GM23338 (cell line): ENCODE measurements around the gene IL24. TPM values are rescaled to one million over a fixed set of nuclear protein-coding genes. Genes with fewer than 3 reads are reported as not detected.

Experiments used
- ATAC-seq: fragments of 200-7000 bp; cut with Tn5 transposase; 3 replicates; pipeline ENCODE4 v1.9.1; 2020
- DNase-seq: peaks from one replicate; pipeline ENCODE4 v3.0.0-alpha.2; 2015; ENCODE audit warnings: low spot score
- H2AFZ ChIP-seq: fragments of 200-600 bp; sonication (generic); 2 replicates; pipeline ENCODE4 v1.8.0; 2016; ENCODE audit warnings: antibody characterized with exemption, mild to moderate bottlenecking, moderate library complexity
- H3F3A ChIP-seq: fragments of 200-600 bp; sonication (generic); replicated peaks from 2 replicates; pipeline ENCODE4 v1.8.0; 2017; ENCODE audit warnings: antibody characterized with exemption, mixed run types, low read depth
- H3K27ac ChIP-seq: fragments of 200-600 bp; sonication (generic); 2 replicates; pipeline ENCODE4 v1.6.1; 2016; ENCODE audit warnings: low read depth
- H3K27me3 ChIP-seq: fragments of 200-600 bp; sonication (generic); 2 replicates; pipeline ENCODE4 v1.8.0; 2016; ENCODE audit warnings: mild to moderate bottlenecking, mixed run types, moderate library complexity; ENCODE audit not compliant: insufficient read depth
- H3K36me3 ChIP-seq: fragments of 200-600 bp; sonication (generic); 2 replicates; pipeline ENCODE4 v1.8.0; 2016; ENCODE audit warnings: mild to moderate bottlenecking; ENCODE audit not compliant: insufficient read depth
- H3K4me1 ChIP-seq: fragments of 200-600 bp; sonication (generic); 2 replicates; pipeline ENCODE4 v1.8.0; 2016; ENCODE audit warnings: mild to moderate bottlenecking, moderate library complexity; ENCODE audit not compliant: insufficient read depth
- H3K4me2 ChIP-seq: fragments of 200-600 bp; sonication (generic); 2 replicates; pipeline ENCODE4 v1.7.1; 2017; ENCODE audit warnings: mixed run types
- H3K4me3 ChIP-seq: fragments of 200-600 bp; sonication (generic); 2 replicates; pipeline ENCODE4 v1.6.1; 2016; ENCODE audit warnings: mixed run types
- H3K79me2 ChIP-seq: fragments of 200-600 bp; sonication (generic); replicated peaks from 2 replicates; pipeline ENCODE4 v1.8.0; 2017; ENCODE audit warnings: mild to moderate bottlenecking; ENCODE audit not compliant: insufficient read depth
- H3K9me2 ChIP-seq: fragments of 200-600 bp; sonication (generic); 2 replicates; pipeline ENCODE4 v1.8.0; 2017; ENCODE audit not compliant: insufficient read depth
- H4K20me1 ChIP-seq: fragments of 200-600 bp; sonication (generic); replicated peaks from 2 replicates; pipeline ENCODE4 v1.8.0; 2017; ENCODE audit warnings: mild to moderate bottlenecking; ENCODE audit not compliant: insufficient read depth
- H3K27ac Mint-ChIP-seq: 2 replicates; pipeline ENCODE4 v1.8.0; 2020; ENCODE audit warnings: inconsistent platforms, mild to moderate bottlenecking, moderate library complexity, mixed read lengths
- H3K27me3 Mint-ChIP-seq: 3 replicates; pipeline ENCODE4 v1.8.0; 2022; ENCODE audit warnings: low read depth, mild to moderate bottlenecking, moderate library complexity, mixed read lengths, inconsistent platforms; ENCODE audit not compliant: insufficient read depth, poor library complexity
- H3K36me3 Mint-ChIP-seq: 3 replicates; pipeline ENCODE4 v1.8.0; 2021; ENCODE audit warnings: low read depth, mild to moderate bottlenecking, inconsistent platforms, moderate library complexity, mixed read lengths
- H3K4me1 Mint-ChIP-seq: 3 replicates; pipeline ENCODE4 v1.8.0; 2020; ENCODE audit warnings: mild to moderate bottlenecking, inconsistent platforms, mixed read lengths
- H3K4me3 Mint-ChIP-seq: 3 replicates; pipeline ENCODE4 v1.8.0; 2021; ENCODE audit warnings: moderate library complexity, mild to moderate bottlenecking, inconsistent platforms, mixed read lengths
- H3K9me3 Mint-ChIP-seq: 3 replicates; pipeline ENCODE4 v1.8.0; 2020; ENCODE audit warnings: moderate library complexity, mild to moderate bottlenecking, inconsistent platforms, mixed read lengths
- CREB1 ChIP-seq: fragments of 250-450 bp; sonication (Bioruptor Pico); IDR thresholded peaks from 2 replicates; pipeline ENCODE4 v1.5.0; 2020; ENCODE audit warnings: low read depth, mild to moderate bottlenecking, moderate library complexity
- CTCF ChIP-seq, 2 experiments: fragments of 200-600 bp in 1 of 2; sonication (generic) in 1 of 2; conservative IDR thresholded peaks; 2 replicates each; pipeline versions ENCODE4 v1.5.1 to v1.6.1; 2016 to 2017; ENCODE audit warnings: antibody characterized with exemption in 2 of 2, low read depth in 2 of 2, mild to moderate bottlenecking in 2 of 2, moderate library complexity in 1 of 2
- ETS1 ChIP-seq: IDR thresholded peaks from 2 replicates; pipeline ENCODE4 v1.6.1; 2016; ENCODE audit warnings: antibody characterized with exemption
- EZH2 ChIP-seq: fragments of 200-600 bp; sonication (generic); IDR thresholded peaks from one replicate; pipeline ENCODE4 v1.8.0; 2017; ENCODE audit warnings: antibody characterized with exemption, mild to moderate bottlenecking, low read depth; ENCODE audit not compliant: unreplicated experiment
- EZH2phosphoT487 ChIP-seq: fragments of 200-600 bp; sonication (generic); IDR thresholded peaks from one replicate; pipeline ENCODE4 v1.8.1; 2018; ENCODE audit warnings: antibody characterized with exemption; ENCODE audit not compliant: unreplicated experiment
- JUNB ChIP-seq: IDR thresholded peaks from one replicate; pipeline ENCODE4 v1.6.1; 2016; ENCODE audit warnings: antibody characterized with exemption; ENCODE audit not compliant: unreplicated experiment
- NANOG ChIP-seq: IDR thresholded peaks from 2 replicates; pipeline ENCODE4 v1.6.1; 2016; ENCODE audit warnings: antibody characterized with exemption, borderline replicate concordance
- POLR2AphosphoS5 ChIP-seq: IDR thresholded peaks from 2 replicates; pipeline ENCODE4 v1.6.1; 2016; ENCODE audit warnings: antibody characterized with exemption, low read depth
- STAT1 ChIP-seq: IDR thresholded peaks from one replicate; pipeline ENCODE4 v1.6.1; 2016; ENCODE audit warnings: antibody characterized with exemption; ENCODE audit not compliant: unreplicated experiment
- ZNF114 ChIP-seq: fragments of 250-450 bp; sonication (Bioruptor Pico); IDR thresholded peaks from 2 replicates; pipeline ENCODE4 v1.5.0; 2020; ENCODE audit warnings: mild to moderate bottlenecking, moderate library complexity
- ZNF331 ChIP-seq: fragments of 250-450 bp; sonication (Bioruptor Pico); IDR thresholded peaks from 2 replicates; pipeline ENCODE4 v1.5.0; 2020; ENCODE audit warnings: low read depth, mild to moderate bottlenecking, moderate library complexity
- polyA plus RNA-seq: library from polyadenylated mRNA; unstranded; fragments of >200 nt; fragmentation: Nextera tagmentation; extraction: Ambion mirVana; gene quantifications from 2 replicates; pipeline ENCODE4 v1.2.1, GENCODE V29; 2016
- total RNA-seq: library from RNA; depleted of rRNA; stranded (reverse); fragments of >200 nt; shearing (Covaris generic); gene quantifications from 2 replicates; pipeline ENCODE4 v1.2.3, GENCODE V29; 2014
- TF ChIP-seq, protein P1 (sequence below): IDR thresholded peaks from one replicate; pipeline ENCODE4 v1.6.1; 2018; ENCODE audit warnings: antibody characterized with exemption; ENCODE audit not compliant: unreplicated experiment
- TF ChIP-seq, protein P2 (sequence below): fragments of 250-450 bp; sonication (Bioruptor Pico); IDR thresholded peaks from 2 replicates; pipeline ENCODE4 v1.5.0; 2020; ENCODE audit warnings: mild to moderate bottlenecking, moderate library complexity

Gene IL24
- total and polyA plus RNA-seq, 2 experiments from 2014 or later, result not detected

GRCh38 chr1:206926286-206926685, 29.0 kb downstream of the IL24 start:
- Histone ChIP-seq H3K4me1 (no peaks in the 10 kb centered on the region), H4K20me1 (no peaks in the 10 kb centered on the region), H2AFZ (no peak overlapping the region), H3K36me3 (no peaks in the 10 kb centered on the region), H3K27me3 (no peaks in the 10 kb centered on the region), H3K79me2 (no peaks in the 10 kb centered on the region), H3K4me2 (no peak overlapping the region), H3K27ac (no peak overlapping the region), H3K4me3 (no peak overlapping the region), H3F3A (no peaks in the 10 kb centered on the region), H3K9me2 (no peaks in the 10 kb centered on the region)
- Mint-ChIP-seq H3K36me3 (no peaks in the 10 kb centered on the region), H3K27ac (no peak overlapping the region), H3K9me3 (no peaks in the 10 kb centered on the region), H3K27me3 (peaks cover 2% of the 10 kb centered on the region), H3K4me3 (no peak overlapping the region), H3K4me1 (no peaks in the 10 kb centered on the region)
- TF ChIP-seq ETS1 (no peak), JUNB (no peak), CREB1 (CRISPR knock-in tag) (no peak), NANOG (no peak), ZNF114 (no peak), ZNF331 (CRISPR knock-in tag) (no peak), EZH2 (no peak), EZH2phosphoT487 (no peak), POLR2AphosphoS5 (no peak), CTCF (conservative IDR thresholded peaks at IDR 0.05; ENCODE audit: low read depth in 2 of 2) (no peak), STAT1 (no peak)
- TF ChIP-seq, protein P1, sequence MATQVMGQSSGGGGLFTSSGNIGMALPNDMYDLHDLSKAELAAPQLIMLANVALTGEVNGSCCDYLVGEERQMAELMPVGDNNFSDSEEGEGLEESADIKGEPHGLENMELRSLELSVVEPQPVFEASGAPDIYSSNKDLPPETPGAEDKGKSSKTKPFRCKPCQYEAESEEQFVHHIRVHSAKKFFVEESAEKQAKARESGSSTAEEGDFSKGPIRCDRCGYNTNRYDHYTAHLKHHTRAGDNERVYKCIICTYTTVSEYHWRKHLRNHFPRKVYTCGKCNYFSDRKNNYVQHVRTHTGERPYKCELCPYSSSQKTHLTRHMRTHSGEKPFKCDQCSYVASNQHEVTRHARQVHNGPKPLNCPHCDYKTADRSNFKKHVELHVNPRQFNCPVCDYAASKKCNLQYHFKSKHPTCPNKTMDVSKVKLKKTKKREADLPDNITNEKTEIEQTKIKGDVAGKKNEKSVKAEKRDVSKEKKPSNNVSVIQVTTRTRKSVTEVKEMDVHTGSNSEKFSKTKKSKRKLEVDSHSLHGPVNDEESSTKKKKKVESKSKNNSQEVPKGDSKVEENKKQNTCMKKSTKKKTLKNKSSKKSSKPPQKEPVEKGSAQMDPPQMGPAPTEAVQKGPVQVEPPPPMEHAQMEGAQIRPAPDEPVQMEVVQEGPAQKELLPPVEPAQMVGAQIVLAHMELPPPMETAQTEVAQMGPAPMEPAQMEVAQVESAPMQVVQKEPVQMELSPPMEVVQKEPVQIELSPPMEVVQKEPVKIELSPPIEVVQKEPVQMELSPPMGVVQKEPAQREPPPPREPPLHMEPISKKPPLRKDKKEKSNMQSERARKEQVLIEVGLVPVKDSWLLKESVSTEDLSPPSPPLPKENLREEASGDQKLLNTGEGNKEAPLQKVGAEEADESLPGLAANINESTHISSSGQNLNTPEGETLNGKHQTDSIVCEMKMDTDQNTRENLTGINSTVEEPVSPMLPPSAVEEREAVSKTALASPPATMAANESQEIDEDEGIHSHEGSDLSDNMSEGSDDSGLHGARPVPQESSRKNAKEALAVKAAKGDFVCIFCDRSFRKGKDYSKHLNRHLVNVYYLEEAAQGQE, result no peak
- TF ChIP-seq, protein P2, sequence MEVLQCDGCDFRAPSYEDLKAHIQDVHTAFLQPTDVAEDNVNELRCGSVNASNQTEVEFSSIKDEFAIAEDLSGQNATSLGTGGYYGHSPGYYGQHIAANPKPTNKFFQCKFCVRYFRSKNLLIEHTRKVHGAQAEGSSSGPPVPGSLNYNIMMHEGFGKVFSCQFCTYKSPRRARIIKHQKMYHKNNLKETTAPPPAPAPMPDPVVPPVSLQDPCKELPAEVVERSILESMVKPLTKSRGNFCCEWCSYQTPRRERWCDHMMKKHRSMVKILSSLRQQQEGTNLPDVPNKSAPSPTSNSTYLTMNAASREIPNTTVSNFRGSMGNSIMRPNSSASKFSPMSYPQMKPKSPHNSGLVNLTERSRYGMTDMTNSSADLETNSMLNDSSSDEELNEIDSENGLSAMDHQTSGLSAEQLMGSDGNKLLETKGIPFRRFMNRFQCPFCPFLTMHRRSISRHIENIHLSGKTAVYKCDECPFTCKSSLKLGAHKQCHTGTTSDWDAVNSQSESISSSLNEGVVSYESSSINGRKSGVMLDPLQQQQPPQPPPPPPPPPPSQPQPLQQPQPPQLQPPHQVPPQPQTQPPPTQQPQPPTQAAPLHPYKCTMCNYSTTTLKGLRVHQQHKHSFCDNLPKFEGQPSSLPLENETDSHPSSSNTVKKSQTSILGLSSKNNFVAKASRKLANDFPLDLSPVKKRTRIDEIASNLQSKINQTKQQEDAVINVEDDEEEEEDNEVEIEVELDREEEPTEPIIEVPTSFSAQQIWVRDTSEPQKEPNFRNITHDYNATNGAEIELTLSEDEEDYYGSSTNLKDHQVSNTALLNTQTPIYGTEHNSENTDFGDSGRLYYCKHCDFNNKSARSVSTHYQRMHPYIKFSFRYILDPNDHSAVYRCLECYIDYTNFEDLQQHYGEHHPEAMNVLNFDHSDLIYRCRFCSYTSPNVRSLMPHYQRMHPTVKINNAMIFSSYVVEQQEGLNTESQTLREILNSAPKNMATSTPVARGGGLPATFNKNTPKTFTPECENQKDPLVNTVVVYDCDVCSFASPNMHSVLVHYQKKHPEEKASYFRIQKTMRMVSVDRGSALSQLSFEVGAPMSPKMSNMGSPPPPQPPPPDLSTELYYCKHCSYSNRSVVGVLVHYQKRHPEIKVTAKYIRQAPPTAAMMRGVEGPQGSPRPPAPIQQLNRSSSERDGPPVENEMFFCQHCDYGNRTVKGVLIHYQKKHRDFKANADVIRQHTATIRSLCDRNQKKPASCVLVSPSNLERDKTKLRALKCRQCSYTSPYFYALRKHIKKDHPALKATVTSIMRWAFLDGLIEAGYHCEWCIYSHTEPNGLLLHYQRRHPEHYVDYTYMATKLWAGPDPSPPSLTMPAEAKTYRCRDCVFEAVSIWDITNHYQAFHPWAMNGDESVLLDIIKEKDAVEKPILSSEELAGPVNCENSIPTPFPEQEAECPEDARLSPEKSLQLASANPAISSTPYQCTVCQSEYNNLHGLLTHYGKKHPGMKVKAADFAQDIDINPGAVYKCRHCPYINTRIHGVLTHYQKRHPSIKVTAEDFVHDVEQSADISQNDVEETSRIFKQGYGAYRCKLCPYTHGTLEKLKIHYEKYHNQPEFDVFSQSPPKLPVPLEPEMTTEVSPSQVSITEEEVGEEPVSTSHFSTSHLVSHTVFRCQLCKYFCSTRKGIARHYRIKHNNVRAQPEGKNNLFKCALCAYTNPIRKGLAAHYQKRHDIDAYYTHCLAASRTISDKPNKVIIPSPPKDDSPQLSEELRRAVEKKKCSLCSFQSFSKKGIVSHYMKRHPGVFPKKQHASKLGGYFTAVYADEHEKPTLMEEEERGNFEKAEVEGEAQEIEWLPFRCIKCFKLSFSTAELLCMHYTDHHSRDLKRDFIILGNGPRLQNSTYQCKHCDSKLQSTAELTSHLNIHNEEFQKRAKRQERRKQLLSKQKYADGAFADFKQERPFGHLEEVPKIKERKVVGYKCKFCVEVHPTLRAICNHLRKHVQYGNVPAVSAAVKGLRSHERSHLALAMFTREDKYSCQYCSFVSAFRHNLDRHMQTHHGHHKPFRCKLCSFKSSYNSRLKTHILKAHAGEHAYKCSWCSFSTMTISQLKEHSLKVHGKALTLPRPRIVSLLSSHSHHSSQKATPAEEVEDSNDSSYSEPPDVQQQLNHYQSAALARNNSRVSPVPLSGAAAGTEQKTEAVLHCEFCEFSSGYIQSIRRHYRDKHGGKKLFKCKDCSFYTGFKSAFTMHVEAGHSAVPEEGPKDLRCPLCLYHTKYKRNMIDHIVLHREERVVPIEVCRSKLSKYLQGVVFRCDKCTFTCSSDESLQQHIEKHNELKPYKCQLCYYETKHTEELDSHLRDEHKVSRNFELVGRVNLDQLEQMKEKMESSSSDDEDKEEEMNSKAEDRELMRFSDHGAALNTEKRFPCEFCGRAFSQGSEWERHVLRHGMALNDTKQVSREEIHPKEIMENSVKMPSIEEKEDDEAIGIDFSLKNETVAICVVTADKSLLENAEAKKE, result no peak
- DNase-seq (no peak), ATAC-seq (no peak)
